K562 (cell line): Measurements from ENCODE around the gene MRPL41. TPM values are rescaled to one million over a fixed set of nuclear protein-coding genes. Genes with fewer than 3 reads are reported as not detected.

Source experiments
- BHLHE40 ChIP-seq: IDR thresholded peaks from 2 replicates; pipeline ENCODE4 v1.6.1; 2011; ENCODE audit warnings: low read length, improper control_type of control experiment
- DIDO1 ChIP-seq: fragments of 450-650 bp; IDR thresholded peaks from 2 replicates; pipeline ENCODE4 v1.6.1; 2016; ENCODE audit warnings: low read depth, missing biosample characterization, missing genetic modification characterization
- DPF2 ChIP-seq: fragments of 450-650 bp; IDR thresholded peaks from 2 replicates; pipeline ENCODE4 v1.6.1; 2016
- FOXM1 ChIP-seq, 2 experiments: fragments of 450-650 bp in 1 of 2; sonication (generic) in 1 of 2; formaldehyde crosslinking in 1 of 2; IDR thresholded peaks; 2 replicates each; pipeline versions ENCODE4 v1.6.1 to v1.9.0; 2017 to 2022; ENCODE audit warnings: low read depth in 2 of 2, mild to moderate bottlenecking in 2 of 2, missing genetic modification reagents in 1 of 2, moderate library complexity in 1 of 2
- RBM25 ChIP-seq: fragments of 200-400 bp; formaldehyde crosslinking; IDR thresholded peaks from 2 replicates; pipeline ENCODE4 v1.6.1; 2018; ENCODE audit warnings: low read length, low read depth, moderate library complexity; ENCODE audit not compliant: severe bottlenecking
- SMARCA4 ChIP-seq: fragments of 450-650 bp; IDR thresholded peaks from 2 replicates; pipeline ENCODE4 v1.6.1; 2016
- SRF ChIP-seq, 2 experiments: fragments of 250-450, 450-650 bp in 1 of 2; sonication (Bioruptor Pico) in 1 of 2; sonication (generic) in 1 of 2; formaldehyde crosslinking; IDR thresholded peaks; 2 replicates each; pipeline versions ENCODE4 v1.5.0 to v1.5.1; 2020 to 2022; ENCODE audit warnings: mild to moderate bottlenecking in 1 of 2, missing genetic modification reagents in 1 of 2
- USF1 ChIP-seq: sonication (generic); formaldehyde crosslinking; IDR thresholded peaks from 2 replicates; pipeline ENCODE4 v1.9.0; 2022; ENCODE audit warnings: mild to moderate bottlenecking, missing genetic modification reagents
- ZBTB12 ChIP-seq: fragments of 250-450 bp; sonication (Bioruptor Pico); IDR thresholded peaks from 2 replicates; pipeline ENCODE4 v1.4.0; 2020
- ZNF324 ChIP-seq: fragments of 250-450 bp; sonication (Bioruptor Pico); IDR thresholded peaks from 2 replicates; pipeline ENCODE4 v1.4.0; 2020; ENCODE audit warnings: mild to moderate bottlenecking
- polyA plus RNA-seq, 8 experiments: library from polyadenylated mRNA; depleted of rRNA in 4 of 8; stranded (reverse) in 5 of 8; unstranded in 3 of 8; fragments of >200 nt; fragmentation: Nextera tagmentation in 2 of 8; fragmentation: Illumina TruSeq in 1 of 8; extraction: Ambion mirVana in 2 of 8; extraction: Trizol in 1 of 8; gene quantifications; 2 replicates each; pipeline versions ENCODE4 v1.2.1 to v1.2.3, GENCODE V29; 2011 to 2014; ENCODE audit warnings: inconsistent platforms in 1 of 8, missing spikeins in 1 of 8
- total RNA-seq, 7 experiments: library from RNA; depleted of rRNA in 6 of 7; stranded (reverse); fragments of >200 nt in 6 of 7; fragmentation: Illumina TruSeq in 2 of 7; extraction: Trizol in 2 of 7; gene quantifications; 2 replicates each; pipeline versions ENCODE4 v1.2.1 to v1.2.3, GENCODE V29; 2011 to 2021; ENCODE audit warnings: low replicate concordance in 1 of 7
- TF ChIP-seq, protein P1 (sequence below): sonication (generic); formaldehyde crosslinking; IDR thresholded peaks from 2 replicates; pipeline ENCODE4 v1.5.0; 2020; ENCODE audit warnings: missing genetic modification reagents
- TF ChIP-seq, protein P2 (sequence below): sonication (generic); formaldehyde crosslinking; IDR thresholded peaks from 2 replicates; pipeline ENCODE4 v1.8.0; 2022; ENCODE audit warnings: missing genetic modification reagents, mild to moderate bottlenecking, moderate library complexity, borderline replicate concordance
- TF ChIP-seq, protein P3 (sequence below): sonication (generic); formaldehyde crosslinking; IDR thresholded peaks from 2 replicates; pipeline ENCODE4 v1.8.1; 2023; ENCODE audit warnings: mild to moderate bottlenecking, missing genetic modification reagents
- TF ChIP-seq, protein P4 (sequence below): sonication (generic); formaldehyde crosslinking; IDR thresholded peaks from 2 replicates; pipeline ENCODE4 v1.8.0; 2022; ENCODE audit warnings: missing genetic modification reagents, mild to moderate bottlenecking, borderline replicate concordance
- TF ChIP-seq, protein P5 (sequence below), 2 experiments: IDR thresholded peaks; 2 replicates each; pipeline ENCODE4 v1.6.1; 2011; ENCODE audit warnings: borderline replicate concordance in 1 of 2, control low read depth in 1 of 2, low read depth in 1 of 2, low read length in 1 of 2, mild to moderate bottlenecking in 1 of 2, mixed read lengths in 1 of 2, moderate library complexity in 1 of 2; ENCODE audit not compliant: insufficient read depth in 1 of 2, insufficient read length in 1 of 2, poor library complexity in 1 of 2, severe bottlenecking in 1 of 2; ENCODE audit errors: extremely low read depth in 1 of 2
- TF ChIP-seq, protein P6 (sequence below): fragments of 250-450 bp; sonication (Bioruptor Pico); IDR thresholded peaks from 2 replicates; pipeline ENCODE4 v1.8.0; 2022; ENCODE audit warnings: moderate library complexity, mild to moderate bottlenecking, inconsistent platforms

MRPL41 gene
- total and polyA plus RNA-seq, 9 of the 15 experiments (the other 6 are each of a cell fraction or from before 2014, with no cell fraction given) = 2.6 to 259 (median 21.6) TPM

DNA sequence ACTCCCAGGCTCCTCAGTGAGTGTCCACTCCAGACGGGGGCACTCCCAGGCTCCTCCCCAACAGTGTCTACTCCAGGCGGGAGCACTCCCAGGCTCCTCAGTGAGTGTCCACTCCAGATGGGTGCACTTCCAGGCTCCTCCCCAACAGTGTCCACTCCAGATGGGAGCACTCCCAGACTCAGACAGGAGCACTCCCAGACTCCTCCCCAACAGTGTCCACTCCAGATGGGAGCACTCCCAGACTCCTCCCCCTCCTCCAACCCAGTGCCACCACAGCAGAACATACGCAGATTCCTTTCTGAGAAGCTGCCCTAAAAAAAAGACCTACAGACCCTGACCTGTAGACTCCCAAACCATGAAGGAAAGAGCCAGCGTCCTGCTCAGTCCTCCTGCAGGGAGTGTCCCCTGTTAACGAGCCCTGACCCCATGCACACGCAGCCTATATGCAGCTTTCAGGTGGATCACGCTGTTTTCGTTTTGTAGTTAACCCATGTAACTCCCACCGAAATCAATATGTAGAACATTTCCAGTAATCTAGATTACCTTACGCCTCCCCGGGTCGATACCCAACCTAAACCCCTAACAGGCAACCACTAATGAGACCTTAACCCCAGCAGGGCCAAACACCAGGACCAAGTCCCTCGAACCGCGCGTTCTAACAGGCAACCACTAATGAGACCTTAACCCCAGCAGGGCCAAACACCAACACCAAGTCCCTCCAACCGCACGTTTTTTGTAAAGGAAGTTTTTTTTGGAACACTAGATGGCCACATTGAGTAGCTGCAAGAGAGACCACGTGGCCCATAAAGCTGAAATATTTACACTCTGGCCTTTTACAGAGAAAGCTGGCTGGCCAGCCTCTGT lies 17.2 kb upstream of the MRPL41 start (continued):
- TF ChIP-seq, protein P1, sequence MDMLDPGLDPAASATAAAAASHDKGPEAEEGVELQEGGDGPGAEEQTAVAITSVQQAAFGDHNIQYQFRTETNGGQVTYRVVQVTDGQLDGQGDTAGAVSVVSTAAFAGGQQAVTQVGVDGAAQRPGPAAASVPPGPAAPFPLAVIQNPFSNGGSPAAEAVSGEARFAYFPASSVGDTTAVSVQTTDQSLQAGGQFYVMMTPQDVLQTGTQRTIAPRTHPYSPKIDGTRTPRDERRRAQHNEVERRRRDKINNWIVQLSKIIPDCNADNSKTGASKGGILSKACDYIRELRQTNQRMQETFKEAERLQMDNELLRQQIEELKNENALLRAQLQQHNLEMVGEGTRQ (CRISPR knock-in tag) = peak; percentile 91
- no peak for TF ChIP-seq RBM25
- TF ChIP-seq, protein P2, sequence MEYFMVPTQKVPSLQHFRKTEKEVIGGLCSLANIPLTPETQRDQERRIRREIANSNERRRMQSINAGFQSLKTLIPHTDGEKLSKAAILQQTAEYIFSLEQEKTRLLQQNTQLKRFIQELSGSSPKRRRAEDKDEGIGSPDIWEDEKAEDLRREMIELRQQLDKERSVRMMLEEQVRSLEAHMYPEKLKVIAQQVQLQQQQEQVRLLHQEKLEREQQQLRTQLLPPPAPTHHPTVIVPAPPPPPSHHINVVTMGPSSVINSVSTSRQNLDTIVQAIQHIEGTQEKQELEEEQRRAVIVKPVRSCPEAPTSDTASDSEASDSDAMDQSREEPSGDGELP = peak; percentile 56
- TF ChIP-seq ZNF324 (CRISPR knock-in tag) = no peak
- TF ChIP-seq ZBTB12 = no peak
- peak; percentile 69 for TF ChIP-seq BHLHE40
- TF ChIP-seq USF1 (CRISPR knock-in tag) = peak; percentile 95
- TF ChIP-seq, protein P3, sequence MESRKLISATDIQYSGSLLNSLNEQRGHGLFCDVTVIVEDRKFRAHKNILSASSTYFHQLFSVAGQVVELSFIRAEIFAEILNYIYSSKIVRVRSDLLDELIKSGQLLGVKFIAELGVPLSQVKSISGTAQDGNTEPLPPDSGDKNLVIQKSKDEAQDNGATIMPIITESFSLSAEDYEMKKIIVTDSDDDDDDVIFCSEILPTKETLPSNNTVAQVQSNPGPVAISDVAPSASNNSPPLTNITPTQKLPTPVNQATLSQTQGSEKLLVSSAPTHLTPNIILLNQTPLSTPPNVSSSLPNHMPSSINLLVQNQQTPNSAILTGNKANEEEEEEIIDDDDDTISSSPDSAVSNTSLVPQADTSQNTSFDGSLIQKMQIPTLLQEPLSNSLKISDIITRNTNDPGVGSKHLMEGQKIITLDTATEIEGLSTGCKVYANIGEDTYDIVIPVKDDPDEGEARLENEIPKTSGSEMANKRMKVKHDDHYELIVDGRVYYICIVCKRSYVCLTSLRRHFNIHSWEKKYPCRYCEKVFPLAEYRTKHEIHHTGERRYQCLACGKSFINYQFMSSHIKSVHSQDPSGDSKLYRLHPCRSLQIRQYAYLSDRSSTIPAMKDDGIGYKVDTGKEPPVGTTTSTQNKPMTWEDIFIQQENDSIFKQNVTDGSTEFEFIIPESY (CRISPR knock-in tag) = 0 out of 2 replicates have a peak, but pooled peaks have one; percentile 32
- TF ChIP-seq DIDO1 (tag) = 0 out of 2 replicates have a peak, but pooled peaks have one; percentile 32
- TF ChIP-seq FOXM1 (IDR thresholded peaks at IDR 0.05; ENCODE audit: low read depth) = no peak
- TF ChIP-seq FOXM1 (CRISPR knock-in tag; IDR thresholded peaks at IDR 0.05; ENCODE audit: low read depth) = no peak
- TF ChIP-seq, protein P4, sequence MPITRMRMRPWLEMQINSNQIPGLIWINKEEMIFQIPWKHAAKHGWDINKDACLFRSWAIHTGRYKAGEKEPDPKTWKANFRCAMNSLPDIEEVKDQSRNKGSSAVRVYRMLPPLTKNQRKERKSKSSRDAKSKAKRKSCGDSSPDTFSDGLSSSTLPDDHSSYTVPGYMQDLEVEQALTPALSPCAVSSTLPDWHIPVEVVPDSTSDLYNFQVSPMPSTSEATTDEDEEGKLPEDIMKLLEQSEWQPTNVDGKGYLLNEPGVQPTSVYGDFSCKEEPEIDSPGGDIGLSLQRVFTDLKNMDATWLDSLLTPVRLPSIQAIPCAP (CRISPR knock-in tag) = no peak
- TF ChIP-seq, protein P5, sequence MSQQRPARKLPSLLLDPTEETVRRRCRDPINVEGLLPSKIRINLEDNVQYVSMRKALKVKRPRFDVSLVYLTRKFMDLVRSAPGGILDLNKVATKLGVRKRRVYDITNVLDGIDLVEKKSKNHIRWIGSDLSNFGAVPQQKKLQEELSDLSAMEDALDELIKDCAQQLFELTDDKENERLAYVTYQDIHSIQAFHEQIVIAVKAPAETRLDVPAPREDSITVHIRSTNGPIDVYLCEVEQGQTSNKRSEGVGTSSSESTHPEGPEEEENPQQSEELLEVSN (IDR thresholded peaks at IDR 0.05; ENCODE audit: borderline replicate concordance in 1 of 2, extremely low read depth in 1 of 2, insufficient read depth in 1 of 2, insufficient read length in 1 of 2, low read depth in 1 of 2, low read length in 1 of 2, poor library complexity in 1 of 2, severe bottlenecking in 1 of 2) = peak; percentile 35 to 48
- 0 out of 2 replicates have a peak, but pooled peaks have one; percentile 34 for TF ChIP-seq DPF2
- TF ChIP-seq SMARCA4 = no peak; the same call in 1 of the 2 replicates
- no peak for TF ChIP-seq SRF (CRISPR knock-in tag; IDR thresholded peaks at IDR 0.05)
- TF ChIP-seq, protein P6, sequence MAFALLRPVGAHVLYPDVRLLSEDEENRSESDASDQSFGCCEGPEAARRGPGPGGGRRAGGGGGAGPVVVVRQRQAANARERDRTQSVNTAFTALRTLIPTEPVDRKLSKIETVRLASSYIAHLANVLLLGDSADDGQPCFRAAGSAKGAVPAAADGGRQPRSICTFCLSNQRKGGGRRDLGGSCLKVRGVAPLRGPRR (CRISPR knock-in tag) = no peak
